Sigmoid colon (tissue), 7 donors: ENCODE results near the gene AKAP1. TPM values are rescaled to one million over a fixed set of nuclear protein-coding genes. Genes with fewer than 3 reads are reported as not detected.

Experiments
- DNase-seq: peaks from one replicate; pipeline ENCODE4 v3.0.0-alpha.2; 2019
- H3K27ac ChIP-seq, 4 donors: fragments of 200-600 bp; sonication (generic); one replicate each; pipeline ENCODE4 v1.5.1; 2016 to 2019; ENCODE audit warnings: mild to moderate bottlenecking in 1 of 4
- H3K27me3 ChIP-seq, 3 donors: fragments of 200-600 bp; sonication (generic); one replicate each; pipeline ENCODE4 v1.5.1; 2019; ENCODE audit warnings: mild to moderate bottlenecking in 1 of 3
- H3K36me3 ChIP-seq, 4 donors: fragments of 200-600 bp; sonication (generic); one replicate each; pipeline ENCODE4 v1.5.1; 2016 to 2019
- H3K4me1 ChIP-seq, 4 donors: fragments of 200-600 bp; sonication (generic); one replicate each; pipeline ENCODE4 v1.5.1; 2017 to 2019
- H3K4me3 ChIP-seq, 4 donors: fragments of 200-600 bp; sonication (generic); one replicate each; pipeline ENCODE4 v1.5.1; 2017 to 2019; ENCODE audit warnings: mild to moderate bottlenecking in 2 of 4, moderate library complexity in 1 of 4
- H3K9me3 ChIP-seq, 4 donors: fragments of 200-600 bp in 3 of 4; sonication (generic) in 3 of 4; one replicate each; pipeline versions ENCODE4 v1.5.1 to v1.6.1; 2013 to 2019
- CTCF ChIP-seq, 4 experiments: fragments of 450-650 bp in 3 of 4; fragments of 200-600 bp in 1 of 4; IDR thresholded peaks; one replicate each; pipeline ENCODE4 v1.5.1; 2016 to 2019; ENCODE audit warnings: antibody characterized with exemption in 4 of 4, mild to moderate bottlenecking in 3 of 4, moderate library complexity in 2 of 4
- EP300 ChIP-seq, 4 donors: sonication (generic); formaldehyde crosslinking; IDR thresholded peaks; one replicate each; pipeline ENCODE4 v1.6.1; 2017; ENCODE audit warnings: antibody characterized with exemption in 4 of 4
- POLR2A ChIP-seq, 2 donors: fragments of 450-650 bp; IDR thresholded peaks; one replicate each; pipeline ENCODE4 v1.6.1; 2016; ENCODE audit warnings: antibody characterized with exemption in 2 of 2, mild to moderate bottlenecking in 2 of 2, moderate library complexity in 2 of 2
- POLR2AphosphoS5 ChIP-seq, 4 donors: sonication (generic); formaldehyde crosslinking; IDR thresholded peaks; one replicate each; pipeline ENCODE4 v1.6.1; 2017; ENCODE audit warnings: antibody characterized with exemption in 4 of 4
- WGBS, 2 donors: extraction: QIAGEN DNeasy Blood & Tissue Kit; methylation state at CpG; one replicate each; pipeline ENCODE4 v1.1.7; 2013; 5-methylcytosine and 5-hydroxymethylcytosine counted together
- intact Hi-C: fragments of 100-400 bp; cut with DNase I; formaldehyde crosslinking; loops from one replicate; pipeline ENCODE4 v1.15.1; 2023
- polyA plus RNA-seq, 3 donors: library from polyadenylated mRNA; stranded (reverse); fragments of 200-250 nt; gene quantifications; one replicate each; pipeline ENCODE4 v1.2.3, GENCODE V29; 2013
- total RNA-seq, 4 donors: library from RNA; depleted of rRNA; stranded (reverse); fragments of >200 nt; gene quantifications; one replicate each; pipeline ENCODE4 v1.1.0, GENCODE V29; 2016
- donor health status: healthy with polysubstance abuse.
- donor health status: Bipolar disorder and iron deficiency.
- donor health status: healthy.

AKAP1 gene
- total RNA-seq (100 to 1,000 TPM in 3 of 4 donors, 10 to 100 TPM in 1; 78.9 to 126 (median 108) TPM), polyA plus RNA-seq (10 to 100 TPM; 12.7 to 75.3 (median 16.2) TPM)

- Histone ChIP-seq H3K27me3 (no peaks in the 10 kb centered on the region), H3K4me1 (peaks cover 0 to 46% (median 40%) of the 10 kb centered on the region in 4 donors), H3K27ac (peak within 1 kb of the TSS; percentile 88 to 98 (median 96)), H3K9me3 (no peaks in the 10 kb centered on the region), H3K36me3 (no peaks in the 10 kb centered on the region), H3K4me3 (peak within 1 kb of the TSS; percentile 58 to 90 (median 82))
- intact Hi-C loops: loop anchor here (5.0 kb wide), 1 partner anchor 53 kb away; no protein-coding TSS in a partner anchor
- peak; percentile 98 for DNase-seq
- 0 to 1% methylated on average over 85 of the region's 85 CpGs for WGBS, 2 donors
- TF ChIP-seq CTCF (IDR thresholded peaks at IDR 0.05) (no peak), POLR2AphosphoS5 (IDR thresholded peaks at IDR 0.05) (peak; percentile 98 to 99 (median 98)), POLR2A (IDR thresholded peaks at IDR 0.05) (peak; percentile 96 to 98)
These were observed at the start of gene AKAP1 for GRCh38 chr17:57084802-57085447. AKAP1 (plus strand) TSS chr17:57085246; CDS start chr17:57105465, 20,219 bp downstream.

- intact Hi-C loops: no loop called here
- H3K4me3 ChIP-seq: no peak overlapping the region
- peaks cover 0 to 61% (median 32%) of the 10 kb centered on the region in 4 donors for H3K4me1 ChIP-seq
- no peaks in the 10 kb centered on the region for H3K9me3 ChIP-seq
- H3K27ac ChIP-seq: peak overlapping the region in 3 of 4 donors; percentile 33 to 82 (median 46)
- 13 to 60% methylated on average over 4 of the region's 4 CpGs for WGBS, 2 donors
- no peak for TF ChIP-seq POLR2AphosphoS5 (IDR thresholded peaks at IDR 0.05)
- no peak for TF ChIP-seq CTCF (IDR thresholded peaks at IDR 0.05)
- DNase-seq: no peak
- H3K36me3 ChIP-seq: no peaks in the 10 kb centered on the region
- no peaks in the 10 kb centered on the region for H3K27me3 ChIP-seq
These were observed 49.0 kb upstream of the AKAP1 start for GRCh38 chr17:57035971-57036481.

- Histone ChIP-seq H3K4me1 (peaks cover 0 to 49% (median 29%) of the 10 kb centered on the region in 4 donors), H3K36me3 (no peaks in the 10 kb centered on the region), H3K27me3 (no peaks in the 10 kb centered on the region), H3K9me3 (no peaks in the 10 kb centered on the region), H3K4me3 (no peak overlapping the region), H3K27ac (no peak overlapping the region)
- DNase-seq: no peak
- TF ChIP-seq CTCF (IDR thresholded peaks at IDR 0.05) (no peak), EP300 (IDR thresholded peaks at IDR 0.05) (no peak), POLR2AphosphoS5 (IDR thresholded peaks at IDR 0.05) (no peak), POLR2A (IDR thresholded peaks at IDR 0.05) (no peak)
- WGBS, 2 donors: 26 to 76% methylated on average over 1 of the region's 1 CpG
- intact Hi-C loops: no loop called here
These were observed 47.6 kb upstream of the AKAP1 start for GRCh38 chr17:57037411-57037810.

GRCh38 chr17:57038486-57038885 lies 46.6 kb upstream of the AKAP1 start:
- DNase-seq: no peak
- 45 to 68% methylated on average over 3 of the region's 3 CpGs for WGBS, 2 donors
- intact Hi-C loops: no loop called here
- Histone ChIP-seq H3K4me1 (peaks cover 0 to 39% (median 20%) of the 10 kb centered on the region in 4 donors), H3K9me3 (no peaks in the 10 kb centered on the region), H3K27ac (no peak overlapping the region), H3K27me3 (no peaks in the 10 kb centered on the region), H3K36me3 (no peaks in the 10 kb centered on the region), H3K4me3 (no peak overlapping the region)
- TF ChIP-seq CTCF (IDR thresholded peaks at IDR 0.05) (no peak), EP300 (IDR thresholded peaks at IDR 0.05) (no peak), POLR2A (IDR thresholded peaks at IDR 0.05) (no peak), POLR2AphosphoS5 (IDR thresholded peaks at IDR 0.05) (no peak)
